GM23248 (cell line): ENCODE results near the gene SLC6A9. TPM values are rescaled to one million over a fixed set of nuclear protein-coding genes. Genes with fewer than 3 reads are reported as not detected.

Source experiments
- DNase-seq: peaks from one replicate; pipeline ENCODE4 v3.0.0-alpha.2; 2015
- H2AFZ ChIP-seq: fragments of 200-600 bp; sonication (generic); 2 replicates; pipeline ENCODE4 v1.6.1; 2016; ENCODE audit warnings: antibody characterized with exemption
- H3F3A ChIP-seq: fragments of 200-600 bp; sonication (generic); 2 replicates; pipeline ENCODE4 v1.6.1; 2016; ENCODE audit warnings: mild to moderate bottlenecking, antibody characterized with exemption, mixed run types; ENCODE audit not compliant: insufficient read depth
- H3K27ac ChIP-seq: fragments of 200-600 bp; sonication (generic); 2 replicates; pipeline ENCODE4 v1.5.1; 2016; ENCODE audit warnings: mild to moderate bottlenecking
- H3K27me3 ChIP-seq: fragments of 200-600 bp; sonication (generic); replicated peaks from 2 replicates; pipeline ENCODE4 v1.6.1; 2016; ENCODE audit warnings: mild to moderate bottlenecking; ENCODE audit not compliant: insufficient read depth
- H3K36me3 ChIP-seq: fragments of 200-600 bp; sonication (generic); 2 replicates; pipeline ENCODE4 v1.6.1; 2016; ENCODE audit warnings: low read depth, mild to moderate bottlenecking
- H3K4me1 ChIP-seq: fragments of 200-600 bp; sonication (generic); 2 replicates; pipeline ENCODE4 v1.6.1; 2016; ENCODE audit warnings: mild to moderate bottlenecking; ENCODE audit not compliant: insufficient read depth
- H3K4me2 ChIP-seq: fragments of 200-600 bp; sonication (generic); one replicate; pipeline ENCODE4 v1.6.1; 2016; ENCODE audit warnings: mild to moderate bottlenecking; ENCODE audit not compliant: unreplicated experiment
- H3K4me3 ChIP-seq: fragments of 200-600 bp; sonication (generic); 2 replicates; pipeline ENCODE4 v1.5.1; 2016; ENCODE audit warnings: mild to moderate bottlenecking
- H3K79me2 ChIP-seq: fragments of 200-600 bp; sonication (generic); 2 replicates; pipeline ENCODE4 v1.6.1; 2016; ENCODE audit warnings: mild to moderate bottlenecking; ENCODE audit not compliant: insufficient read depth
- H3K9ac ChIP-seq: fragments of 200-600 bp; sonication (generic); 2 replicates; pipeline ENCODE4 v1.6.1; 2016; ENCODE audit warnings: mild to moderate bottlenecking
- H3K9me2 ChIP-seq: fragments of 200-600 bp; sonication (generic); 2 replicates; pipeline ENCODE4 v1.6.1; 2016; ENCODE audit warnings: mixed run types, mild to moderate bottlenecking, moderate library complexity; ENCODE audit not compliant: insufficient read depth
- H3K9me3 ChIP-seq: fragments of 200-600 bp; sonication (generic); one replicate; pipeline ENCODE4 v1.6.1; 2017; ENCODE audit warnings: low read depth
- H4K20me1 ChIP-seq: fragments of 200-600 bp; sonication (generic); 2 replicates; pipeline ENCODE4 v1.6.0; 2016; ENCODE audit not compliant: insufficient read depth
- EZH2 ChIP-seq: fragments of 200-600 bp; sonication (generic); IDR thresholded peaks from 2 replicates; pipeline ENCODE4 v1.6.1; 2018; ENCODE audit warnings: antibody characterized with exemption, mild to moderate bottlenecking; ENCODE audit not compliant: insufficient read depth, poor library complexity, severe bottlenecking
- EZH2phosphoT487 ChIP-seq: fragments of 200-600 bp; sonication (generic); IDR thresholded peaks from 2 replicates; pipeline ENCODE4 v1.6.1; 2018; ENCODE audit warnings: antibody characterized with exemption, moderate library complexity, mild to moderate bottlenecking, low read depth; ENCODE audit not compliant: insufficient read depth
- WGBS, 2 experiments: methylation state at CpG; one replicate each; pipeline ENCODE4 v1.1.6; 2015 to 2017; ENCODE audit warnings: low lambda C conversion rate in 2 of 2, low coverage in 1 of 2; ENCODE audit errors: missing lambda C conversion rate in 2 of 2; 5-methylcytosine and 5-hydroxymethylcytosine counted together
- in situ Hi-C: fragments of 300-500 bp; cut with MboI; formaldehyde crosslinking; loops from 2 replicates; pipeline ENCODE4 v1.15.0; 2020
- polyA plus RNA-seq: library from polyadenylated mRNA; unstranded; fragments of >200 nt; fragmentation: Nextera tagmentation; extraction: Ambion mirVana; gene quantifications from 2 replicates; pipeline ENCODE4 v1.2.1, GENCODE V29; 2016
- total RNA-seq: library from RNA; depleted of rRNA; stranded (reverse); fragments of >200 nt; shearing (Covaris generic); gene quantifications from 2 replicates; pipeline ENCODE4 v1.2.3, GENCODE V29; 2014

SLC6A9 gene
- total and polyA plus RNA-seq, 2 experiments from 2014 or later = 22.2 to 34.6 TPM

- Histone ChIP-seq H3K4me3 (no peak overlapping the region), H3K9ac (no peak overlapping the region), H3K4me1 (no peaks in the 10 kb centered on the region), H3K27ac (no peak overlapping the region), H3K4me2 (no peak overlapping the region), H3K9me3 (no peaks in the 10 kb centered on the region), H3K36me3 (peaks cover 5% of the 10 kb centered on the region; the same call in 1 of the 2 replicates), H3K9me2 (no peaks in the 10 kb centered on the region), H3K79me2 (no peaks in the 10 kb centered on the region), H3F3A (no peaks in the 10 kb centered on the region), H4K20me1 (no peaks in the 10 kb centered on the region), H3K27me3 (no peaks in the 10 kb centered on the region), H2AFZ (no peak overlapping the region)
- in situ Hi-C loops = no loop called here
- 74 to 80% methylated on average over 3 of the region's 3 CpGs for WGBS, 2 experiments
- DNase-seq = no peak
- TF ChIP-seq EZH2phosphoT487 (no peak), EZH2 (no peak)
These were observed 69.6 kb downstream of the SLC6A9 start for GRCh38 chr1:43961692-43962091.

DNA sequence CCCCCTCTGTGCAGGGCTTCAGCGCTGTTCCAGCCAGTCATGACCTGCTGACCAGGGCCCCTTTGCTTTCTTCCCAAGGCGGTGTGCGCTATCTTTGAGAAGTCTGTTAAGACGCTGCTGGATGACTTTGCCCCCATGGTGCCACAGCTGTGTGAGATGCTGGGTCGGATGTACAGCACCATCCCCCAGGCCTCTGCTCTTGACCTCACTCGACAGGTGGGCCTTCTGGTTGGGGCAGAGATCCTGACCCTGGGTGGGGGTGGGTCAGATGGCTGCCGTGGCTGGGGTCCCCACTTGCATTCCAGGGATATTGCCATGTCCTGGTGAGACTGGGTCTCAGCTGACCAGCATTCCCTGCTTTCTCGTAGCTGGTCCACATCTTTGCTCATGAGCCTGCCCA lies 70.5 kb downstream of the SLC6A9 start:
- no peak overlapping the region for H3K4me3 ChIP-seq
- no peak overlapping the region for H3K4me2 ChIP-seq
- H3K9me2 ChIP-seq = no peaks in the 10 kb centered on the region
- no peaks in the 10 kb centered on the region for H3K9me3 ChIP-seq
- no peaks in the 10 kb centered on the region for H3K79me2 ChIP-seq
- no peak overlapping the region for H3K27ac ChIP-seq
- 93 to 95% methylated on average over 7 to 8 of the region's 8 CpGs for WGBS, 2 experiments
- H3K27me3 ChIP-seq = no peaks in the 10 kb centered on the region
- no peaks in the 10 kb centered on the region for H3F3A ChIP-seq
- H3K9ac ChIP-seq = no peak overlapping the region
- in situ Hi-C loops = no loop called here
- TF ChIP-seq EZH2phosphoT487 (no peak), EZH2 (no peak)
- H4K20me1 ChIP-seq = 0 out of 2 replicates have a peak, but pooled peaks cover 2% of the 10 kb centered on the region
- peaks cover 5% of the 10 kb centered on the region; the same call in 1 of the 2 replicates for H3K36me3 ChIP-seq
- no peak overlapping the region for H2AFZ ChIP-seq
- H3K4me1 ChIP-seq = no peaks in the 10 kb centered on the region
- no peak for DNase-seq

GRCh38 chr1:43958351-43959255 lies 72.7 kb downstream of the SLC6A9 start:
- Histone ChIP-seq H3K36me3 (peaks cover 5% of the 10 kb centered on the region; the same call in 1 of the 2 replicates), H3K27me3 (no peaks in the 10 kb centered on the region), H3F3A (no peaks in the 10 kb centered on the region), H3K9me3 (no peaks in the 10 kb centered on the region), H3K4me3 (no peak overlapping the region), H3K9ac (no peak overlapping the region), H4K20me1 (0 out of 2 replicates have a peak, but pooled peaks cover 6% of the 10 kb centered on the region), H3K79me2 (peaks cover 8% of the 10 kb centered on the region), H3K27ac (no peak overlapping the region), H3K4me1 (no peaks in the 10 kb centered on the region), H2AFZ (no peak overlapping the region), H3K4me2 (no peak overlapping the region), H3K9me2 (no peaks in the 10 kb centered on the region)
- DNase-seq = no peak
- in situ Hi-C loops = no loop called here
- WGBS, 2 experiments = 88 to 91% methylated on average over 9 of the region's 9 CpGs
- no peak for TF ChIP-seq EZH2phosphoT487
- TF ChIP-seq EZH2 = no peak

DNA sequence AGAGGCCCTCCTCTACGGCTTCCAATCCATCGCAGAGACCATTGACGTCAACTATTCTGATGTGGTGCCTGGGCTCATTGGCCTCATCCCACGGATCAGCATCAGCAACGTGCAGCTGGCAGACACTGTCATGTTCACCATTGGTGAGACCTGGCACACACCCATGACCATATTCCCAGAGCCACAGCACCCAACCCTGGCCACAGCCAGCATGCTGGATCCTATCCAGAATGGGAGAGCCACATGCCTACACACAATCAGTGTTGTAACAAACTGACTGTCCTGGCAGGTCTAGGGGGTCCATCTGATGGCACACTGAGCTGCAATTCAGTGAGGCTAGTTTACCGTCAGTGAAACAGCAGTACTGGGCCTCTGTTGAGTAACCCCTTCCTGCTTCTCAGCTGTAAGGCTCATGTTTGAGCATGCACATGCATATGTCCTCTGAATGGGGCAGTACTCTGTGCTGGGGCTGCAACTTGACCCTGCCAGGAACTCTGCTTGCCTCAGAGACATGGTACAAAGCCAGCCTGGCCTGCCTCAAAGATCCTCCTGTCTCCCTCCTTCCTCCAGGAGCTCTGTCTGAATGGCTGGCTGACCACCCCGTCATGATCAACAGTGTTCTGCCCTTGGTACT lies 73.7 kb downstream of the SLC6A9 start:
- Histone ChIP-seq H2AFZ (no peak overlapping the region), H3K27me3 (no peaks in the 10 kb centered on the region), H3K4me3 (no peak overlapping the region), H3F3A (no peaks in the 10 kb centered on the region), H3K79me2 (peaks cover 19% of the 10 kb centered on the region), H3K9ac (no peak overlapping the region), H3K9me3 (no peaks in the 10 kb centered on the region), H4K20me1 (0 out of 2 replicates have a peak, but pooled peaks cover 6% of the 10 kb centered on the region), H3K36me3 (peaks cover 5% of the 10 kb centered on the region; the same call in 1 of the 2 replicates), H3K27ac (no peak overlapping the region), H3K4me2 (no peak overlapping the region), H3K9me2 (no peaks in the 10 kb centered on the region), H3K4me1 (no peaks in the 10 kb centered on the region)
- TF ChIP-seq EZH2phosphoT487 = no peak
- no peak for TF ChIP-seq EZH2
- WGBS, 2 experiments = 88% methylated on average over 7 of the region's 7 CpGs
- in situ Hi-C loops = no loop called here
- no peak for DNase-seq
